Measurements from ENCODE around the gene NTN5. TPM values are rescaled to one million over a fixed set of nuclear protein-coding genes. Genes with fewer than 3 reads are reported as not detected.

The NTN5 gene
- total and polyA plus RNA-seq, 2 of the 4 experiments (the other 2 are of a cell fraction): 0.19 TPM; not detected in 1

GRCh38 chr19:48696353-48697010, 23.7 kb upstream of the NTN5 start:
- H3K79me1 ChIP-seq (ENCODE audit: low read depth in 1 of 2, low read length in 2 of 2): no peaks in the 10 kb centered on the region
- no peaks in the 10 kb centered on the region for H4K20me1 ChIP-seq (ENCODE audit: insufficient read depth, low read length)
- no peak overlapping the region for H3K4ac ChIP-seq (ENCODE audit: low read depth, low read length)
- H2BK120ac ChIP-seq (ENCODE audit: low read depth, low read length): no peak overlapping the region
- H3K23ac ChIP-seq (ENCODE audit: low read depth, low read length): no peak overlapping the region
- no peak overlapping the region for H3K27ac ChIP-seq (ENCODE audit: insufficient read depth, low read length)
- H3K14ac ChIP-seq (replicated peaks; ENCODE audit: low read depth, low read length): no peak overlapping the region
- H2BK20ac ChIP-seq (ENCODE audit: low read depth, low read length): no peak overlapping the region
- in situ Hi-C loops (cut with MboI; ENCODE audit: low sequenced_read_pairs) (no loop called here), dilution Hi-C loops (cut with HindIII; ENCODE audit: low sequenced_read_pairs, unreplicated experiment) (no loop called here), intact Hi-C loops (cut with micrococcal nuclease) (no loop called here)
- H4K5ac ChIP-seq (ENCODE audit: low read depth, low read length): no peak overlapping the region
- DNase-seq: no peak
- H2AFZ ChIP-seq (replicated peaks; ENCODE audit: low read length, poor library complexity): peak overlapping the region; percentile 84
- no peak overlapping the region for H2BK5ac ChIP-seq (ENCODE audit: low read depth, low read length, poor library complexity, severe bottlenecking)
- H2AK9ac ChIP-seq (replicated peaks; ENCODE audit: low read depth, low read length, poor library complexity): peak overlapping the region; percentile 55
- ATAC-seq (ENCODE audit: low read depth): no peak; the same call in 1 of the 2 replicates
- H3K18ac ChIP-seq (ENCODE audit: low read depth, low read length): no peak overlapping the region
- no peaks in the 10 kb centered on the region for H3K9me1 ChIP-seq (ENCODE audit: insufficient read depth, low read length)
- TF ChIP-seq CEBPB (IDR thresholded peaks at IDR 0.05; ENCODE audit: low read depth, low read length) (no peak), RAD21 (IDR thresholded peaks at IDR 0.05; ENCODE audit: low read length) (no peak), BHLHE40 (IDR thresholded peaks at IDR 0.05; ENCODE audit: low read depth, low read length) (no peak), FOS (IDR thresholded peaks at IDR 0.05; ENCODE audit: low read depth, low read length) (no peak), NFE2L2 (IDR thresholded peaks at IDR 0.05; ENCODE audit: low read depth, low read length) (no peak), MXI1 (IDR thresholded peaks at IDR 0.05; ENCODE audit: borderline replicate concordance, low read depth, low read length) (no peak), MAZ (IDR thresholded peaks at IDR 0.05; ENCODE audit: borderline replicate concordance, low read depth, low read length) (no peak), CHD1 (IDR thresholded peaks at IDR 0.05; ENCODE audit: low read depth, low read length) (no peak), ELK1 (IDR thresholded peaks at IDR 0.05; ENCODE audit: borderline replicate concordance, low read depth, low read length) (no peak), SMC3 (IDR thresholded peaks at IDR 0.05; ENCODE audit: low read depth, low read length) (no peak), USF2 (IDR thresholded peaks at IDR 0.05; ENCODE audit: low read depth, low read length) (no peak), MAFK (IDR thresholded peaks at IDR 0.05; ENCODE audit: low read depth, low read length) (no peak), RFX5 (IDR thresholded peaks at IDR 0.05; ENCODE audit: low read depth, low read length) (no peak)
- H2BK15ac ChIP-seq (ENCODE audit: low read depth, low read length): no peak overlapping the region
- H3K9ac ChIP-seq (ENCODE audit: low read depth, low read length): no peak overlapping the region
- no peak overlapping the region for H3K4me3 ChIP-seq (ENCODE audit: insufficient read depth, low read depth, low read length)
- H3K36me3 ChIP-seq (ENCODE audit: control insufficient read depth, insufficient read depth, low read length): no peaks in the 10 kb centered on the region
- H4K8ac ChIP-seq (ENCODE audit: low read depth in 2 of 2, low read length in 2 of 2): no peak overlapping the region
- 16% methylated on average over 6 of the region's 34 CpGs; no CpG with 5 or more reads in 1 of the 2 experiments for WGBS, 2 experiments (ENCODE audit: extremely low coverage in 2 of 2, insufficient read length in 1 of 2)
- CTCF ChIA-PET: interaction anchor here (1.0 kb wide), 1 partner anchor 16 kb away, joined by 3 read pairs; no protein-coding TSS in a partner anchor
- no TSS peak for BruUV-seq (replicated peaks)
- H3K9me3 ChIP-seq (ENCODE audit: control insufficient read depth, insufficient read depth, low read length): no peaks in the 10 kb centered on the region
- POLR2A ChIA-PET (ENCODE audit: unreplicated experiment): no interaction called here
- H4K91ac ChIP-seq (ENCODE audit: insufficient read depth, low read depth, low read length): no peak overlapping the region
- H3K27me3 ChIP-seq (ENCODE audit: control insufficient read depth, insufficient read depth, low read length): peaks cover 12% of the 10 kb centered on the region
- peaks cover 4% of the 10 kb centered on the region for H3K4me1 ChIP-seq (ENCODE audit: control insufficient read depth, insufficient read depth, low read length)
- H3K4me2 ChIP-seq (ENCODE audit: low read depth, low read length): no peak overlapping the region; the same call in 1 of the 2 replicates
- no peak overlapping the region for H3K56ac ChIP-seq (ENCODE audit: extremely low read depth, insufficient read depth, low read length)
- H2AK5ac ChIP-seq (ENCODE audit: low read depth, low read length): no peak overlapping the region

Measured in IMR-90 (cell line).